Activated naive CD4-positive, alpha-beta T cell treated with anti-CD3 and anti-CD28 coated beads, Interleukin-2, amount 50 U/mL, for 72 hours (primary cell): ENCODE results near the gene ITM2A. TPM values are rescaled to one million over a fixed set of nuclear protein-coding genes. Genes with fewer than 3 reads are reported as not detected.

ENCODE experiments used
- ATAC-seq, 2 donors: fragments of 150-1000 bp; cut with Tn5 transposase; 2 replicates each; pipeline ENCODE4 v1.10.0; 2021; ENCODE audit warnings: mild to moderate bottlenecking in 2 of 2, moderate library complexity in 2 of 2
- DNase-seq, 2 donors: peaks; one replicate each; pipeline ENCODE4 v3.0.0; 2021 to 2022; ENCODE audit warnings: low spot score in 2 of 2
- H3K27ac Mint-ChIP-seq, 2 donors: one replicate each; pipeline ENCODE4 v1.8.0; 2022; ENCODE audit warnings: mild to moderate bottlenecking in 2 of 2, mixed read lengths in 2 of 2
- H3K36me3 Mint-ChIP-seq, 2 donors: one replicate each; pipeline ENCODE4 v1.8.0; 2022; ENCODE audit warnings: mixed read lengths in 2 of 2
- H3K9me3 Mint-ChIP-seq, 2 donors: one replicate each; pipeline ENCODE4 v1.8.0; 2022; ENCODE audit warnings: mixed read lengths in 2 of 2
- total RNA-seq, 2 donors: library from RNA; stranded (reverse); gene quantifications; one replicate each; pipeline ENCODE4 v1.2.3, GENCODE V29; 2022

ITM2A gene
- total RNA-seq, 2 donors from 2014 or later = 110 to 131 TPM

DNA sequence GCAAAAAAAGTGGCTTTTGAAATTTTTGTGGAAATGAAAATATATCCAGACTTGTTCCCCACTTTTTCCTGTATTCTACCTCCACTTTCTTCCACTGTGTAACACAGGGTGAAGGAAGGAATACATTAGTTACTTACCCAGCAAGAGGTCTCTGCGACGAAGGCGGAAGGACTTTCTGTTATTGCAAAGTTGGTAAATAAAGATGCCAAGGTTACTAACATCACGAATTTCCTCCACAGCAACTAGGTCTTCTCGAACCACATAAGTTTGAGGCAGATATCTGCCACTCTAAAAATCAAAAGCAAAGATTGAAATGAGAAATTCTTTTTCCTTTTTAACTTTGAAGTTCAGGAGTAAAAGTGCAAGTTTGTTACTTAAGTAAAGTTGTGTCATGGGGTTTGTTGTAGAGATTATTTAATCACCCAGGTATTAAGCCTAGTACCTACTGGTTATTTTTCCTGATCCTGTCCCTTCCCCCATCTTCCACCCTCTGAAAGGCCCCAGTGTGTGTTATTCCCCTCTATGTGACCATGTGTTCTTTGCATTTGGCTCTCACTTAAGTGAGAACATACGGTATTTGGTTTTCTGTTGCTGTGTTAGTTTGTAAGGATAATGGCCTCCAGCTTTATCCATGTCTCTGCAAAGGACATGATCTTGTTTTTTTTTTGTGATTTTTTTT is 5.8 kb downstream of the ITM2A start:
- ATAC-seq (peak; percentile 29 to 50), DNase-seq (no peak)
- no peaks in the 10 kb centered on the region for H3K9me3 Mint-ChIP-seq
- peaks cover 13 to 16% of the 10 kb centered on the region in 2 donors for H3K36me3 Mint-ChIP-seq
- H3K27ac Mint-ChIP-seq = peak overlapping the region; percentile 8 to 22

GRCh38 chrX:79336869-79337815 is 30.0 kb downstream of the ITM2A start:
- H3K9me3 Mint-ChIP-seq = peaks cover 0 to 4% of the 10 kb centered on the region in 2 donors
- H3K36me3 Mint-ChIP-seq = no peaks in the 10 kb centered on the region
- DNase-seq (no peak), ATAC-seq (peak in 1 of 2 donors; percentile 64)
- H3K27ac Mint-ChIP-seq = peak overlapping the region; percentile 82 to 85

- H3K9me3 Mint-ChIP-seq = no peaks in the 10 kb centered on the region
- no peak for ATAC-seq
- H3K27ac Mint-ChIP-seq = no peak overlapping the region
- H3K36me3 Mint-ChIP-seq = no peaks in the 10 kb centered on the region
- DNase-seq = no peak
Observed at GRCh38 chrX:79330022-79330421, 37.1 kb downstream of the ITM2A start.

DNA sequence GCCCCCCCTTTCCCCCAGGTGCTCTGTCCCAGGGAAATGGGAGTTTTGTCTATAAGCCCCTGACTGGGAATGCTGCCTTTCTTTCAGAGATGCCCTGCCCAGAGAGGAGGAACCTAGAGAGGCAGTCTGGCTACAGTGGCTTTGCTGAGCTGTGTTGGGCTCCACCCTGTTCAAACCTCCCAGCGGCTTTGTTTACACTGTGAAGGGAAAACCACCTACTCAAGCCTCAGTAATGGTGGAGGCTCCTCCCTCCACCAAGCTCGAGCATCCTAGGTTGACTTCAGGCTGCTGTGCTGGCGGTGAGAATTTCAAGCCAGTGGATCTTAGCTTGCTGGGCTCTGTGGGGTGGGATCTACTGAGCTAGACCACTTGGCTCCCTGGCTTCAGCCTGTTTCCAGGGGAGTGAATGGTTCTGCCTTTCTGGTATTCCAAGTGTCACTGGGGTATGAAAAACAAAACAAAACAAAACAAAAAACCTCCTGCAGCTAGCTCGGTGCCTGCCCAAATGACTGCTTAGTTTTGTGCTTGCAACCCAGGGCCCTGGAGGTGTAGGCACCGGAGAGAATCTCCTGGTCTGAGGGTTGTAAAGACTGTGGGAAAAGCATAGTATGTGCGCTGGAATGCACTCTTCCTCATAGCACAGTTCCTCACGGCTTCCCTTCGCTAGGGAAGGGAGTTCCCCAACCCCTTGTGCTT is 41.7 kb downstream of the ITM2A start:
- H3K9me3 Mint-ChIP-seq = no peaks in the 10 kb centered on the region
- H3K36me3 Mint-ChIP-seq = no peaks in the 10 kb centered on the region
- peak overlapping the region; percentile 51 to 79 for H3K27ac Mint-ChIP-seq
- ATAC-seq (peak; percentile 57 to 59), DNase-seq (no peak)

Other genes starting within 250 kb of the ITM2A start
- 10 to 100 TPM; 14.5 to 30.1 TPM for gene GPR174, start 222.6 kb downstream of the ITM2A start, total RNA-seq